HG03103 (cell line): ENCODE data around the gene MYO7B.
"Not testable (repeated sequence)": the region's sequence is repeated elsewhere in the genome, so short reads cannot be mapped to it uniquely, and the experiment has no call there.

Source experiments
- ATAC-seq: cut with Tn5 transposase; IDR thresholded peaks from one replicate; pipeline ENCODE4 v1.9.1; 2021; ENCODE audit warnings: low read depth; ENCODE audit not compliant: unreplicated experiment

Gene MYO7B

GRCh38 chr2:127570282-127571250, 35.1 kb downstream of the MYO7B start:
- no peak for ATAC-seq

GRCh38 chr2:127572352-127572751, 36.9 kb downstream of the MYO7B start:
- not testable (repeated sequence) for ATAC-seq

- no peak for ATAC-seq
Measured at GRCh38 chr2:127572841-127573240, 37.4 kb downstream of the MYO7B start.

- no peak for ATAC-seq
Measured at GRCh38 chr2:127573298-127573697, 37.8 kb downstream of the MYO7B start.

- no peak for ATAC-seq
Measured at GRCh38 chr2:127573771-127574170, 38.3 kb downstream of the MYO7B start.

GRCh38 chr2:127574656-127575055, 39.2 kb downstream of the MYO7B start:
- no peak for ATAC-seq

GRCh38 chr2:127575185-127575765, 39.8 kb downstream of the MYO7B start:
- ATAC-seq, result no peak

GRCh38 chr2:127575941-127576432, 40.5 kb downstream of the MYO7B start:
- no peak for ATAC-seq

- ATAC-seq, result no peak
Measured at GRCh38 chr2:127576433-127577207, 41.1 kb downstream of the MYO7B start.

- no peak for ATAC-seq
Measured at GRCh38 chr2:127577208-127577475, 41.7 kb downstream of the MYO7B start.

GRCh38 chr2:127577503-127577902, 42.0 kb downstream of the MYO7B start:
- ATAC-seq, result no peak

GRCh38 chr2:127577973-127578372, 42.5 kb downstream of the MYO7B start:
- no peak for ATAC-seq

GRCh38 chr2:127578411-127578810, 42.9 kb downstream of the MYO7B start:
- ATAC-seq, result no peak

GRCh38 chr2:127579231-127579630, 43.7 kb downstream of the MYO7B start:
- no peak for ATAC-seq

GRCh38 chr2:127580167-127581049, 44.9 kb downstream of the MYO7B start:
- ATAC-seq, result no peak

- ATAC-seq, result no peak
Measured at GRCh38 chr2:127581050-127581345, 45.5 kb downstream of the MYO7B start.

GRCh38 chr2:127581516-127582490, 46.3 kb downstream of the MYO7B start:
- ATAC-seq, result no peak

GRCh38 chr2:127582863-127583861, 47.7 kb downstream of the MYO7B start:
- ATAC-seq, result no peak
